ENCODE measurements around the gene ZMYND15. TPM values are rescaled to one million over a fixed set of nuclear protein-coding genes. Genes with fewer than 3 reads are reported as not detected.

The ZMYND15 gene
- total RNA-seq, 4 donors from 2014 or later: 0.82 to 1.4 TPM; not detected in 2

DNA sequence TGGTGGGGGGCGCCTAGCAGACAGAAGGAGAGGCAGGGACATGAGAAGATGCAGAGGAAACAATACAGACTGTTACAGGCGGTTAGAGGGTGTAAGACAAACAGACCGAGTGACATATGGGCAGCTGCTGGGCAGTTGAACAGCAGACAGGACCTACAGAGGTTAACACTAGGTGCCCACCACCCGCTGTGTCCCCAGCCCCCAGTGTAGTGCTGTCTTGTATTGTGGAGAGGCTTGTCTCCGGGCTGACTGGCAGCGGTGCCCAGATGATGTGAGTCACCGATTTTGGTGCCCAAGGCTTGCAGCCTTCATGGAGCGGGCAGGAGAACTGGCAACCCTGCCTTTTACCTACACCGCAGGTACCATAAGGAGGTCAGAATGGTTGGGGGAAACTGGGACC, 2.5 kb downstream of the ZMYND15 start:
- no peak for TF ChIP-seq EP300 (IDR thresholded peaks at IDR 0.05; ENCODE audit: low read depth)
- TF ChIP-seq CTCF (IDR thresholded peaks at IDR 0.05): no peak
- TF ChIP-seq POLR2A (IDR thresholded peaks at IDR 0.05): no peak
- TF ChIP-seq POLR2AphosphoS5 (IDR thresholded peaks at IDR 0.05): no peak
- Histone ChIP-seq H3K27ac (no peak overlapping the region), H3K27me3 (peaks cover 17% of the 10 kb centered on the region), H3K4me3 (no peak overlapping the region), H3K9me3 (no peaks in the 10 kb centered on the region), H3K4me1 (peaks cover 6 to 26% (median 18%) of the 10 kb centered on the region in 4 donors), H3K36me3 (no peaks in the 10 kb centered on the region)
- no peak for DNase-seq
- intact Hi-C loops (cut with DNase I; ENCODE audit: low total_unique reads) (no loop called here), in situ Hi-C loops (cut with MboI; ENCODE audit: low pct_ligation_motif_present in 1 of 4, low pct_unique_long_range_greater_than_20kb in 1 of 4, low sequenced_read_pairs in 3 of 4) (no loop called here)
- WGBS, 2 donors (ENCODE audit: low coverage in 1 of 2): 94% methylated on average over 9 of the region's 9 CpGs; no CpG with 5 or more reads in 1 of the 2 donors

- H3K36me3 ChIP-seq: no peaks in the 10 kb centered on the region
- TF ChIP-seq POLR2A (IDR thresholded peaks at IDR 0.05) (no peak), EP300 (IDR thresholded peaks at IDR 0.05; ENCODE audit: low read depth) (no peak), POLR2AphosphoS5 (IDR thresholded peaks at IDR 0.05) (no peak), CTCF (IDR thresholded peaks at IDR 0.05) (no peak)
- 75% methylated on average over 10 of the region's 10 CpGs; no CpG with 5 or more reads in 1 of the 2 donors for WGBS, 2 donors (ENCODE audit: low coverage in 1 of 2)
- H3K4me3 ChIP-seq: no peak overlapping the region
- no peak for DNase-seq
- no peak overlapping the region for H3K27ac ChIP-seq
- in situ Hi-C loops (cut with MboI; ENCODE audit: low pct_ligation_motif_present in 1 of 4, low pct_unique_long_range_greater_than_20kb in 1 of 4, low sequenced_read_pairs in 3 of 4) (no loop called here), intact Hi-C loops (cut with DNase I; ENCODE audit: low total_unique reads) (no loop called here)
- H3K27me3 ChIP-seq: peaks cover 17% of the 10 kb centered on the region
- peaks cover 6 to 26% (median 18%) of the 10 kb centered on the region in 4 donors for H3K4me1 ChIP-seq
- H3K9me3 ChIP-seq: no peaks in the 10 kb centered on the region
Measured at GRCh38 chr17:4742629-4743028, 3.0 kb downstream of the ZMYND15 start.

DNA sequence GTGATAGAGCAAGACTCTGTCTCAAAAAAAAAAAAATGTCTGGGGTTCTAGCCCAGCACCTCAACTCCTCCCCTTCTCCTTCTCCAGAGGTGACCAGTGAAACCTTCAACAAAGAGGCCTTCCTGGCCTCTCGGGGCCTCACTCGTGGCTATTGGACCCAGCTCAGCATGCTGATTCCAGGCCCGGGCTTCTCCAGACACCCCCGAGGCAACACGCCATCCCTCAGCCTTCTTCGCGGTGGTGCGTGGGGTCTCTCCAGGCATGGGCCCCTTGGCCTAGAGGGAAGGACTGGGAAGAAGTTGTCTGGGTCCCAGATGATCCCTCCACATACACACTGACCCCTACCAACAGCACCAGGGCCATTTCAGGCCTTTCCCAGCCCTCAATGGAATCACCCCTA, 3.6 kb downstream of the ZMYND15 start:
- intact Hi-C loops (cut with DNase I; ENCODE audit: low total_unique reads) (no loop called here), in situ Hi-C loops (cut with MboI; ENCODE audit: low pct_ligation_motif_present in 1 of 4, low pct_unique_long_range_greater_than_20kb in 1 of 4, low sequenced_read_pairs in 3 of 4) (no loop called here)
- H3K4me1 ChIP-seq: peaks cover 6 to 22% (median 17%) of the 10 kb centered on the region in 4 donors
- peaks cover 17% of the 10 kb centered on the region for H3K27me3 ChIP-seq
- no peaks in the 10 kb centered on the region for H3K36me3 ChIP-seq
- no peak for DNase-seq
- no peaks in the 10 kb centered on the region for H3K9me3 ChIP-seq
- H3K4me3 ChIP-seq: no peak overlapping the region
- H3K27ac ChIP-seq: no peak overlapping the region
- no peak for TF ChIP-seq CTCF (IDR thresholded peaks at IDR 0.05)
- TF ChIP-seq POLR2A (IDR thresholded peaks at IDR 0.05): no peak
- no peak for TF ChIP-seq EP300 (IDR thresholded peaks at IDR 0.05; ENCODE audit: low read depth)
- TF ChIP-seq POLR2AphosphoS5 (IDR thresholded peaks at IDR 0.05): no peak
- WGBS, 2 donors (ENCODE audit: low coverage in 1 of 2): 94% methylated on average over 8 of the region's 8 CpGs; no CpG with 5 or more reads in 1 of the 2 donors

- 88% methylated on average over 9 of the region's 9 CpGs; no CpG with 5 or more reads in 1 of the 2 donors for WGBS, 2 donors (ENCODE audit: low coverage in 1 of 2)
- H3K27ac ChIP-seq: no peak overlapping the region
- H3K4me3 ChIP-seq: no peak overlapping the region
- intact Hi-C loops (cut with DNase I; ENCODE audit: low total_unique reads) (no loop called here), in situ Hi-C loops (cut with MboI; ENCODE audit: low pct_ligation_motif_present in 1 of 4, low pct_unique_long_range_greater_than_20kb in 1 of 4, low sequenced_read_pairs in 3 of 4) (no loop called here)
- no peak for DNase-seq
- no peaks in the 10 kb centered on the region for H3K9me3 ChIP-seq
- H3K36me3 ChIP-seq: no peaks in the 10 kb centered on the region
- peaks cover 17% of the 10 kb centered on the region for H3K27me3 ChIP-seq
- no peak for TF ChIP-seq POLR2AphosphoS5 (IDR thresholded peaks at IDR 0.05)
- no peak for TF ChIP-seq EP300 (IDR thresholded peaks at IDR 0.05; ENCODE audit: low read depth)
- no peak for TF ChIP-seq POLR2A (IDR thresholded peaks at IDR 0.05)
- no peak for TF ChIP-seq CTCF (IDR thresholded peaks at IDR 0.05)
- peaks cover 2 to 15% (median 10%) of the 10 kb centered on the region in 4 donors for H3K4me1 ChIP-seq
Measured at GRCh38 chr17:4743898-4744297, 4.3 kb downstream of the ZMYND15 start.
